Measurements from ENCODE around the gene LGALS14. TPM values are rescaled to one million over a fixed set of nuclear protein-coding genes. Genes with fewer than 3 reads are reported as not detected.

The LGALS14 gene
- total RNA-seq, 4 donors from 2014 or later, result not detected

DNA sequence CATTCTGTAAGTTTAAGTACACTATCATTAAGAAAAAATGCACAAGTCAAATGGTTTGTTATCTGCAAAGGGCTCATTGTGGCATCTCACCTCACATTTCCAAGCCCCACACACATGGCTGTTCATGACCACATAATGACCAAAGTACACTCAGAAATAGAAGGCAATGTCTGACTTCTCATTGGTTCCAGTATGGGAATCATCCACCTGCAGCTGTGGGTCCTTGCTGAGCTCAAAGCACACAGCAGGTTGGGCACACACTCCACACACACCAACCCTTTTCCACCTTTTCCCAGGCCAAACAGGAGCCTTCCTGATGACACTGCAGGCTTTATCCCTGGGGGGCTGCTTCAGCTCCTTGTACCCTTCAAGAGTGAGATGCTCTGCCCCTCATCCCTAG lies 21.7 kb downstream of the LGALS14 start:
- intact Hi-C loops (cut with DNase I), result no loop called here
- DNase-seq, result no peak
- no peaks in the 10 kb centered on the region for H3K36me3 ChIP-seq
- no peaks in the 10 kb centered on the region for H3K4me1 ChIP-seq
- H3K4me3 ChIP-seq, result no peak overlapping the region
- H3K27me3 ChIP-seq, result no peaks in the 10 kb centered on the region
- H3K9me3 ChIP-seq, result no peaks in the 10 kb centered on the region
- no peak for TF ChIP-seq CTCF (IDR thresholded peaks at IDR 0.05)
- no peak for TF ChIP-seq POLR2A (IDR thresholded peaks at IDR 0.05)
- no peak overlapping the region for H3K27ac ChIP-seq

DNA sequence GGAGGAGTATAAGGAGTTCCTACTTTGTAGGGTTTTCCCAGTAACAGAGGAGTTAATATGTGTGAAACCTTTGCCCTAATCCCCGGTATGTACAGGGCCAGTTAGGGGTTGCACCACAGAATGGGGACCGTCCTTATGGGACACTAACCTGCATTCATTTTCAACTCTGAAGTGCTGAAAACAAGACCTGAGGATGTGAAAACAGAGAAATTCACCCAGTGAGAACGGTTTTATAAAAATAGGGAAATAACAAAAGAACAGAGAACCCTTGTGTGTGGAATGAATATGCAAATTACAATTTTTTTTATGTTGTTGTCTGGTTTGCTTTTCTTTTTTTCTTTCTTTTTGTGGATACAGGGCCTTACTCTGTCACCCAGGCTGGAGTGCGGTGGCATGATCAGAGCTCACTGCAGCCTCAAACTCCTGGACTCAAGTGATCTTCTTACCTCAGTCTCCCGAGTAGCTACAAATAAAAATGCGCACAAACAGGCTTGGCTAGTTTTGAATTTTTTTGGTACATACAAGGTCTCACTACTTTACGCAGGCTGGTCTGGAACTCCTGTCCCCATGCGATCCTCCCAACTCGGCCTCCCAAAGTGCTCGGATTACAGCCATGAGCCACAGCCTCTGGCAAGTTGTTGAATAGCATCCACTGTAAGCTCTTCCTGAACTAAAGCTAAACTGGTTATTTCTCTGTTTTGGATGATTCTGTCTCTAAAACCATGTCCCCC lies 23.0 kb downstream of the LGALS14 start:
- Histone ChIP-seq H3K27me3 (peaks cover 0 to 6% (median 0%) of the 10 kb centered on the region in 4 donors), H3K4me1 (no peaks in the 10 kb centered on the region), H3K27ac (no peak overlapping the region), H3K36me3 (no peaks in the 10 kb centered on the region), H3K9me3 (no peaks in the 10 kb centered on the region), H3K4me3 (no peak overlapping the region)
- intact Hi-C loops (cut with DNase I), result no loop called here
- no peak for DNase-seq
- TF ChIP-seq POLR2A (IDR thresholded peaks at IDR 0.05), result no peak
- TF ChIP-seq CTCF (IDR thresholded peaks at IDR 0.05), result no peak
- WGBS, 2 donors, result 61 to 79% methylated on average over 10 of the region's 10 CpGs

DNA sequence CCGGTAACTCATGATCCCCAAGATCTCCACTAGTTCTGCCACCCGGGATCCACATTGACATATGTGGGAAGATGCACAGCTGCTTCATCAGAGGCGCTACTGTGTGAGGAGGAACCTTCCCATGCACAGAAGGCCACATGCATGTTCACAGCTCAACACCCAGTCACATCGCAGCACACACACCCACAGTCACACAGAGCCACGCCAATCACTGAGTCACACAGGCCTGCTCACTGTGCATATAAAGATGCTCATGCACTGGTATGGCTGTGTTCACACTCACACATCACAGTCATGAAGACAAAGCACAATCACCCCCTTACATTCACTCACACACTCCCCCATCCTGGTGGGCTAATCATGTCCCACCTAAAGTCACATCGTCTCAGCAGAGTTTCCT lies 23.8 kb downstream of the LGALS14 start:
- TF ChIP-seq CTCF (IDR thresholded peaks at IDR 0.05) (no peak), POLR2A (IDR thresholded peaks at IDR 0.05) (no peak)
- no peak overlapping the region for H3K4me3 ChIP-seq
- intact Hi-C loops (cut with DNase I), result no loop called here
- 70 to 86% methylated on average over 5 to 6 of the region's 6 CpGs for WGBS, 2 donors
- no peaks in the 10 kb centered on the region for H3K36me3 ChIP-seq
- H3K27me3 ChIP-seq, result peaks cover 0 to 6% (median 0%) of the 10 kb centered on the region in 4 donors
- no peak overlapping the region for H3K27ac ChIP-seq
- no peak for DNase-seq
- H3K9me3 ChIP-seq, result no peaks in the 10 kb centered on the region
- no peaks in the 10 kb centered on the region for H3K4me1 ChIP-seq

DNA sequence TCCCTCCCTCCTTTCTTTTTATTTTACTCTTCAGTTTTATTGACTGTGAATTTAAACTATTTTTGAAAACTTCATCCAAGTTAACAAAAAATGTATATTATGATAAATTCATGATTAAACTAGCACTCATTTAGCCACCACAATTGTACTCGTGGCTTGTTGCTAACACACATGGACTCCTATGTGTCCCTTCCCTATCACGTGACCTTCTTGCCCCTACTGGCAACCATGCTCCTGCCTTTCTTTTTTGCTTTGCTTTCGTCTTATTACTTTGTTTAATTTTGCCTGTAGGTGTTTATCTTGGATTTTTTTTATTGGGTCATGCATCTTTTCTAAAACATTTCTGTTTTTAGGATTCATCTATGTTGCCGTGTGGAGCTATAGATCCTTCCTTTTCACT lies 25.3 kb downstream of the LGALS14 start:
- H3K4me1 ChIP-seq, result no peaks in the 10 kb centered on the region
- intact Hi-C loops (cut with DNase I), result no loop called here

More for the DNA sequence above, 25.3 kb downstream of the LGALS14 start:
- Histone ChIP-seq H3K4me3 (no peak overlapping the region), H3K27ac (no peak overlapping the region), H3K36me3 (no peaks in the 10 kb centered on the region), H3K27me3 (peaks cover 0 to 6% (median 0%) of the 10 kb centered on the region in 4 donors), H3K9me3 (no peaks in the 10 kb centered on the region)
- 42 to 57% methylated on average over 4 of the region's 4 CpGs for WGBS, 2 donors
- TF ChIP-seq CTCF (IDR thresholded peaks at IDR 0.05), result no peak
- no peak for TF ChIP-seq POLR2A (IDR thresholded peaks at IDR 0.05)
- DNase-seq, result no peak

Data from esophagus squamous epithelium (tissue), 5 donors.